HG02981 (cell line): ENCODE data around the gene APOL1.
"Not testable (repeated sequence)": the region's sequence is repeated elsewhere in the genome, so short reads cannot be mapped to it uniquely, and the experiment has no call there.

Experiments used
- ATAC-seq: cut with Tn5 transposase; IDR thresholded peaks from one replicate; pipeline ENCODE4 v1.9.1; 2021; ENCODE audit warnings: mild to moderate bottlenecking, moderate library complexity; ENCODE audit not compliant: unreplicated experiment

APOL1 gene

GRCh38 chr22:36224245-36224644, 28.7 kb upstream of the APOL1 start:
- no peak for ATAC-seq

DNA sequence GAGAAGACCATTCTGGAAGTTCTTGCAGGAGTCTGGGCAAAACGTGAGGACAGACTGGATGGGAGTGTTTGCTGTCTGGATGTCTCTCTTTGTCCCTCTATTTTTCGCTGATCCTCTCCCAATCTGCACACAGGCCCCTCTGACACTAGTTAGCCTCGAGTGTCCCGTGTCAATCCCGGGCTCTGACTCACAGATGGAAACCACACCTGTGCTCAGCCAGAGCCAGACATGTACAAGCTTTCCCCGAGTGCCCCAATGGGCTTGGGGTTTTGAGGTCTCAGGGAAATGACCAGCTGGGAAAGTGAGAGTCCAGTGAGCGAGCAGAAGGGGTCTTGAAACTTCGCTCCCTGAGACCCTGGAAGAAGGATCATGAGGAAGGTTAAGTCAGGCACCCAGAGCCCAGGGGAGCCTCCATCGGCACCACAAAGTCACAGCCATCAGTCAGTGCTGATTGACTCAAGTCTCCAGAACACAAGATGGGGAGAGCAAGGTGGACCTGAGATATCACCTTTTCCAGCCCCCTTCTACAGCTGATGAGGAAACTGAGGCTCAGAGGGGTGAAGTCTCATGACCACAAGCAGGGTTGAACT, 27.5 kb upstream of the APOL1 start:
- ATAC-seq, result no peak

GRCh38 chr22:36226189-36226588, 26.7 kb upstream of the APOL1 start:
- no peak for ATAC-seq

GRCh38 chr22:36227396-36227795, 25.5 kb upstream of the APOL1 start:
- ATAC-seq, result no peak

DNA sequence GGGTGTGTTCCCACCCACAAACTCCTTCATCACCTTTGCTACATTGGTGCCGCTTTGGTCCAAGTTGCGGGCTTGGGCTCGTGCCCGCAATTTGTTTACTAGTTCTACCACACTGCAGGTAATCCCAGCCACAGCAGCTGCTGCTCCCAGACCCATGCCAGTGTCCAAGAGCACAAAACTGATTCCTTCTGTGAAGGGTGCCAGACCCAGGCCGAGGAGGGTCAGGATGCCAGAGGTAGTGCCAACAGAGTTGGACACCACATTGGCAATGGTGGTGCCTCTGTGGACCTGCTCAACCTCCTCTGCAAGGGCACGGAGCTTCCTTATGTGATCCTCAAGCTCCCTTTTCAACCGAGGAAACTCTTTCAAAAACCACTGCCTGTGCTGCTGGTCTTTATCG, 25.1 kb upstream of the APOL1 start:
- ATAC-seq, result no peak

GRCh38 chr22:36228369-36228768, 24.6 kb upstream of the APOL1 start:
- ATAC-seq, result not testable (repeated sequence)

- no peak for ATAC-seq
Measured at GRCh38 chr22:36228944-36229343, 24.0 kb upstream of the APOL1 start.

DNA sequence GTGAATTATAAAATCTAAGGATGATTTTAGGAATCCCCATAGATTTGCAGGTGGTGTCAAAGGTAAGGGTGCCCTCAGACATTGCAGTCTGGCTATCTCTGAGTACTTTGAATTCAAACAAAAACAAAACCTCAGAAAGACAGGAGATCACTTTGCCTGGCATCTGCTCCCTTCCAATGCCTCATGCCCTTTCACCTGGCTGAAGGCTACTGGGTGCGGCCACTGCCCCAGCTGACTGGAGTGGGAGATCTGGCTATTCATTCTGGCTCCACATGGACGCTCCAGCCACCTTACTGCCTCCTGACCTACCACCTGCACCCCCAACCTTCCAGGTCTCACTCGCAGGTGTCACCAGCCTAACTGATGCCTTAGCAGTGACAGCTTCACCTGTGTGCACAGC, 23.3 kb upstream of the APOL1 start:
- ATAC-seq, result not testable (repeated sequence)

DNA sequence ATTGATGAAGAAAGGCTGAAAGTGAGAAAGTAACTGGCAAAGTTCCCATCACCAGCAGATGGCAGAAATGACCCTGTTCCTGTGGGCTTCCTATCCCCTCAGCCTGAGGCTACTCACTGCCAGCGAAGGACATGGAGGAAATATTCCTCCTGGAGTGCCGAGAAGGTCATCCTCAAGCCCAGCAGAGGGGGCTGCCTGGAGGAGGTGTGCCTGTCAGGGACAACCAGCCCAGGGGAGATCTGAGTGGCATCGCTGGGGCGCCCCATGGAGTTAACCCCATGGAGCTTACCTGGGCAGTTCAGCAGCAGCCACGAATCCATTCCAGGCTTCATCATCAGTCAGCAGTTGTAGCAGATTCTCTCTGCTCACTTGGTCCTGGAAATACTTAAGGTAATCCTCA, 21.9 kb upstream of the APOL1 start:
- ATAC-seq, result not testable (repeated sequence)

DNA sequence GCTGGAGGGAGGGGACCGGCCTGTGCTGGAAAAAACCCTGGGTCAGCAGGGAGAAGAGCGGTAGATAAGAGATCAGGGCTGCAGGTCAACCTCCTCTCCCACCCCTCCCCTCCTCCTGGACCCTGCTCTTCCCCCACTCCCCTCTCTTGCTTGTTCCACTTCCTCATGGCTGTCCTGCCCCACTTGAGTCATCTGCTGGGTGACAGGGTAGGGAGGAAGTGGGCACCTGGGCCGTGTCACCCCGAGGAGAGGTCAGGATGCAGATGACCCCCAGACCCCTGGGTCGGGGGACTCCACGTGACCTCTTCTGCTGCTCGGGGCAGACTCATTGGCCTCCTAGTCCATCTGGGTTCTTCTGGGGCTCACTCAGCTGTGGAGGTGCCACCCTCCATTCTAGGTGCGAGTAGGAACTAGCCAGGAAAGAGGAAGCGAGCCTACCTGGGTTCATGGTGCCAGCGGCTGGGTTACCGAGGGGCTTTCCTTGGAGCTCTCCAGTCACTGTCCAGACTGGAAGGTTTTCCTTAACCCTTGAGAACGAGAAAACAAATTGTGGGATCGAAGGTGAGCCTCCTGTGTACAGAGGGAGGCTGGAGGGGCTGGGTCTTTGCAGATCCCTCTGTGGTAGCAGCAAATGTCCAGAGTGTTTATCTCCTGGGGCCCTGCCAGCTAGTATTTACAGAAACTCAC, 20.1 kb upstream of the APOL1 start:
- no peak for ATAC-seq

DNA sequence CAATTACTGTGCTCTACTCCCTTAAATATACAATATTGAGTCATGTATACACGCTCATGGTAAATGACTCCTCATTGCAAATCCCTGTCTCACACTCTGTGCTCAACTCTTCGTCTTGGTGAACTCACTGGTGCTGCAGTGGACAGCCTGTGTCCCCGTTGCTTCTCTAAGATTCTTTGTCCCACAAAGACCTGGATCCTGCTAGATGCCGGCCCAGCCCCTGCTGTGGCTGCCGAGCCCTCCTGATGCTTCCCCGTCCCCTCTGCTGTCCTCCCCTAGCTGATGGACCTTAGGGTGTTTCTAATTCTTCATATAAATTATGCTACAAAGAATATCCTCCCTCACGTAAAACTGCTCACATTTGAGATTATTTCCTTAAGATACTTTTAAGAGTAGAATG, 19.1 kb upstream of the APOL1 start:
- no peak for ATAC-seq

DNA sequence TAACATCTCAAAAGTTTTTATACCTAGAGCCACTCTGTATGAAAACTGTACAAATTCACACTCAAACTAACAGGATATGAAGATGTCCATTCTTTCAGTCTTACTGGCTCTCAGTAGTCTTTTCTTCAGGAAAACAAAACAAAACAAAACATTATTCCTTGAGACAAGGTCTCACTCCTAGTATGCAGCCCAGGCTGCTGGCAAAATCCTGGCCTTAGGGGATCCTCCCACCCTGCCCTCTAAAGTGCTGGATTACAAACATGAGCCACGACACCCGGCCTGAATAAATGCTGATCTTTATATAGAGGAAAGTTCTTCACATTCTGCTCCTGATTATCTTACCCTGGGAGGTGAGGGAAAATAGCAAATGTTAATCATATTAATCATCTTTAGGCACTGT, 18.7 kb upstream of the APOL1 start:
- ATAC-seq, result no peak

DNA sequence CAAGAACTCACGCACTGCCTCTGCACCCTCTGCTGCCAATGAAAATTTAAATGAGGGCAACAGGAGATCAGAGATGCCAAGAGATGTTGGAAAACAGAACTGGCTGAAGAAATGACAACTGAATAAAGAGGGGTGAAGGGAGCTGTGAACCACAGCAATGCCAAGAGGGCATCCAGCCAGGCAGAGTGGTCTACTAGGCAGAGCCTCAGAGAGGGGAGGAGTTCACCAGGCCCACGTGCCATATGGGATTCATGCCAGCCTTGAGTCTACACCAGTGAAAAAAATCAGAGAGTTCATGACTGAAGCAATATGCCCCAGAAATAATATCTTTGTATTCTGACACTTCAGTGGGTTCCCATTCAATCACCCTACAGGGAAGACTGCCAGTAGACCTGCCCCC, 18.0 kb upstream of the APOL1 start:
- ATAC-seq, result no peak

DNA sequence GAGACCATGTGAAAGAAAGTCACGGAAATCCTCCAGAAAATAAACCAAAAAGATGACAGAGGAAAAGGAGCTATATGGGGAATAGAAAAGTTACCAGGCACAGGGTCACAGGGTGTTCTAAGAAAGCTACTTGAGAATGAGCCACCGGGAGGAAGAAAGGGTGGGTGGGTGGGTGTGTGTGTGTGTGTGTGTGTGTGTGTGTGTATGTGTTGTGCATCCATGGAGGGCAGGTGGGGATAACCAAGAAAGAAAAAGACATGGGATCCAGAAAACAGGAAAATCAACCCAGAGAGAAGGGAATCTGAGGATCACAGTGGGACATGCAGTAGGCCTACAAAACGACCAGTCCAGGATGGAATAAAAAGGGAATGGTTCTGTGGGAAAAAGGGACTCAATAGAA, 17.3 kb upstream of the APOL1 start:
- no peak for ATAC-seq

- ATAC-seq, result no peak
Measured at GRCh38 chr22:36236388-36237319, 16.3 kb upstream of the APOL1 start.

DNA sequence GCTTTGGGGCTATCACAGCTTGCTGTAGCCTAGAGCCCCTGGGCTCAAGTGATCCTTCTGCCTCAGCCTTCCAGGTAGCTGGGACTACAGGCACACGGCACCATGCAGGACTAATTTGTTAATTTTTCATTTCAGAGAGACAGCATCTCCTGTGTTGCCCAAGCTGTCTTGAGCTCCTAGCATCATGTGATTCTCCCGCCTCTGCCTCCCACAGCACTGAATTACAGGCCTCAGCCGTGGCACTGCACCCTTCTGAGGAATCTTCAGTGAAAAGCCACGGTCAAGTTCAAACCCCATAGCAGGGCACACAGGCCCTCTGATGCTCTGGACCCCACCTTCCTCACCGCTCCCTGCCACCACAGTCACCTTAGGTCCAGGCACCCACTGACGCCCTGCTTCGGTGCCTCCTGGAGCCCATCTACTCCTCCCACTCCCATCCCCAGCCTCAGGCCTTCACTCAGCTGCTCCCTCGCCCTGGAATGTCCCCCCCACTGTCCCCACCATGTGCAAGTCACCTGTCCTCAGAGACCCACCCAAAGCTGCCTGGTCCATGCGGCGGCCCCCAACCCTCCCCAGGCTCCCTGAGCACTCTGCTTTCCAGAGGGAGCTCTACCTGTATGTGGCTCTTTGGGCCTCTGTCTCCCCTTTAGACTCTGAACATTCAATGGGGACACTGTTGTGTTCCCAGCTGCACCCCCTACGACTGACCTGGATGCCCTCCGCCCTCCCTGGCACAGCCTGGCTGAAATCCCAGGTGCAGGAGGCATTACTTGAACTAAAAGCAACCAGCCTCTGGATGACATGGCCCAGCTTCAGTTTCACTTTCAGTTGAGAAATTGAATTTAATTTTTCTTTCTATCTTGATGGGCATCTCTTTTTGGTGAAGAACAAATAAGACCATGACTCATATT, 15.2 kb upstream of the APOL1 start:
- ATAC-seq, result no peak

DNA sequence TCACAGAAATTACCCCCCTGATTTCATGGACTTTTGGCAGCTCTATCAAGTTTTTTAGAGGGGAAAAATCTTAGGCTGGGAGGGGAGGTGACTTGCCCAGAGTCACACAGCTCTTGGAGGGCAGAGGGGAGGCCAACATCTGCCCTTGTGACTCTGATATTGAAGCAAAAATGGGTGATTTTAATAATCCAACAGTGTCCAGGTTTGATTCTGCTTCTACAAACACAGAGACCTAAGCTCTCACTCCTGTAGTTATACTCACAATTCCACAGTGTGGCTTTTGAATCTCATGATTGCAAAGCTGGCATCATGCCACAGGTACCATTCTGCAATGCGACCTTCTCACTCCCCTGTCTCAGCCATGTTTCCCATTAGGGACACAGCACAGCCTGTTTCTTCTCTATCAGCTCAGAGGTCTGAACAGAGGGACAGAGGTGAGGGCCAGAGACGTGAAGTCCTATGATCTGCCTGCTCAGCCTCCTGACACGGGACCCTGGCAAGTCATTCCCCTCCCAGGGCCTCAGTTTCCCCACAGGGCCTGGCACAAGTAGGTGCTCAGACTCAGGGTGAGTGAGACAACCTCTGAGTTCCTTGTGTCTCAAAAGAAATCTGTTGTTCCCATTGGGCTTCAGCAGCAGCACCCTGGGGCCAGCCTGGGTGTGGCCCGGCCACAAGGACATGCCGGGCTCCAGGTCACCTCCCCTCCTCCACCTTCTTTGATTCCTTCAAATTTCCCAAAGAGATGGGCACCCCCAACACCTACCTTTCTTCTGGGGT, 14.4 kb upstream of the APOL1 start:
- ATAC-seq, result no peak

- ATAC-seq, result peak; percentile 13
Measured at GRCh38 chr22:36239150-36239400, 13.9 kb upstream of the APOL1 start.

- peak; percentile 89 for ATAC-seq
Measured at GRCh38 chr22:36239401-36240171, 13.3 kb upstream of the APOL1 start, which contains the start of gene APOL2. APOL2 (minus strand) TSS chr22:36239527; CDS start chr22:36233162, 6,365 bp downstream.
